Subcutaneous preadipocyte (primary cell): ENCODE data around the gene RNF225. TPM values are rescaled to one million over a fixed set of nuclear protein-coding genes. Genes with fewer than 3 reads are reported as not detected.

Experiments used
- small RNA-seq: library from RNA; depleted of rRNA; stranded (forward); fragments of <200 nt; gene quantifications from one replicate; pipeline ENCODE3, GENCODE V24; 2012
- total RNA-seq: library from RNA; depleted of rRNA; stranded (reverse); fragments of >200 nt; gene quantifications from 2 replicates; pipeline ENCODE4 v1.2.3, GENCODE V29; 2012

The RNF225 gene
- 0.37 and 0.59 TPM in 2 replicates for total RNA-seq

DNA sequence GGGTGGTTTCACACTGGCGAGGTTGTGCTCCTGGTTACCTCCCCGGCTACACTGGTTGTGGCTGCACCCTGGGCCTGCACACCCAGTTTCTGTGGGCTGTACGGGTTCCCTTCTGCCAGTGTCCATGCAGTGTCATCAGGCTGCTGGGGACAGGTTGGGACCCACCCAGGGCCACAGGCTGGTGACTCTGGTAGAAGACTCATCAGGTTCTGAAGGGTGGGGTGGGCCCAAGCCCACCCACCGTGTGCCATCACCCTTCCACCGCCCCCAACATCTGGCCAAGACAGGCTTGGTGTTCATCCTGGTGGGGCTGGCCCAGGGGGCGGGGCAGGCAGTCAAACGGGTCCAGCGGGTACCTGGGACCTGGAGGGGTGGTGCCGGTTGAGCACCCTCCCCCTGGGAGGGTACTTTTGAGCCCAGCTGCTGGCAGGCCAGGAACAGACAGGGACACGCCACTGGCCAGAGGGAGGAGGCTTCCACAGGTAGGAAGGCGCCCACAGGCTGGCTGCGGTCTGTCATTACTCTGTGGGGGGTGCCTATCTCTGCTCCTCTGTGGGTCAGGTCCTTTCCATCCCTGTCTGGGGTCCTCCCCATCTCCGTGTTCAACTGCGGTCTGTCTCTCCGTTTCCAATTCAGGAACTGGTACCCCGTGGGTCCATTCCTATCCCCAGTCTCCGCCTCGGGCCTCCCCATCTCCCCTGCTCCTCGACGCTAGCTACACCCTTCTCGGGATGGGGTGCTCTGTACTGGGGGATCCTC lies at the start of gene RNF225:
Gene RNF225, plus strand, starts transcription at position 437 of the 759 bp plus-strand sequence. CDS start 434 bp downstream, outside the sequence.

DNA sequence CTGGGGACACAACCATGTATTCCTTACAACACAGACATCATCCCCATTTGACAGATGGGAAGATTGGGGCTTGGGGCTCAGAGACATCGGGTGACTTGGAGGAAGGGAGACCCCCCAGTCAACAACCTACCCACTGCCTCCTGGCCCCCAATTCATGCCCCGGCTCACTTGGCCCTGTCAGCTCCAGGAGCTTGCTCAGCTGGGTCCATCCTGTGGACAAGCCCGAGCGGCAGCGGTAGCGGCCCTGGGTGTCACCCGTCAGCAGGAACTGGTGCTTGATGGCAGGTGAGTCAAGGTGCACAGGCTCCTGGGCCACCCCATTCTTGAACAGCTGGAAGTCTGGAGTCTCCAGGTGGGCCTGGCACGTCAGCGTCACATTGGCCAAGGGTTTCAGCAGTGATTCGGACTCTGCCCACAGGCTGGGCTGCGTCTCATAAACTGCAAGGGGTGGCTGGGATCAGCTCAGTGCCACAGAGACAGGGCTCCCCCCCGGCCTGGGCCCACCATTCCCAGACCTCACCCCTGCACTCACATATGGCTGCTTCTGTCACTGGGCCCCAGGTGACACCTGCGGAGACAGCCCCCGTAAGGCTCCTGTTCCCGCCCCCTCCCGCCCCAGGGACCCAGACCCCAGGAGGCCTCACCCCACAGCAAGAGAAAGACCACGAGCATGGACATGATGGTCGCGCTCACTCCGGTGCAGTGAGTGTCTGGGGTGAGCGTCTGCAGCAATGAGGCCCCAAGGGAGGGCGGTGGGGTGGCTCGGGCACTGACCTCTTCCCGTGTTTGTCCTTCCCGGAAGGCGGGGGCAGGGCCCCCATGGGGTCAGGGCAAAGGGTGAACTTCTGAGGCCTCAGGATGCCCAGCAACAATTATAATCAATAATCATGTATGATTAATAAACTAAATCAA lies 42.4 kb upstream of the RNF225 start, which contains the start of gene A1BG:
Gene A1BG, minus strand, starts transcription at position 733 of the 912 bp plus-strand sequence. Its CDS starts 55 bp downstream, at position 678.

DNA sequence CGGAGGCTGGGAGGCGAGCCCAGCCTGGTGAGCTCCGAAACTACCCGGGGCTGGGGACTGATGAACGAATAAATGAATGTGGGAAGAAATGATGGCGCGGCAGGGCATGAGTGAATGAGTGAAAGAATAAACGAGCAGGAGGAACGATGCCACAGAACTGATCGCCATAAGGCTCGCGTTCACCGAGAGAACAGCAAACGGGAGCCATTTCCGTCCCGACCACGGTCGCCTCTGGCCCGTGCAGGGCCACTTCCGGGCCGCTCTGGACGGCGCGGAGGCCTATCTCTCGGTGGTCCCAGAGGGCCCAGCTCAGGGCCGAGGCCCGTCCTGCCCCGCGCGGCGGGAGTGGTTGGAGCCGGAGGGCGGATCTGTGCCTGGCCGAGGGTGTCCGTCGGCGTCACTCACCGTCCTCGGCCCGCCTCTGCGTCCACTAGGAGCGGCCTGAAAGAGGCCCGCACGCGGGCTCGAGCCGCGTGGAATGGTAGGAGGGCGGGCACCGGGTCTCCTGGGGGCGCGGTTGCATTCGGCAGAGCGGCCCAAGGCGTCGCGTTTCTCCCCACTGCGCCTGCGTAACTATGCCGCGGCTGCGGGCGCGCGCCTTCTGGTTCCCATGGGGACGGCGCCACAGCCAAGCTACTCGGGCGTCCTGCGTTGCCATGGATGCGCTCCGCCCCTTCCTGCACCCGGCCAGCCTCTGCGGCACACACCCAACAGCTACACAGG lies 33.0 kb upstream of the RNF225 start, which contains the start of gene ZNF497:
Gene ZNF497, minus strand, starts transcription at position 480 of the 723 bp plus-strand sequence. CDS start 5,116 bp downstream, outside the sequence.

DNA sequence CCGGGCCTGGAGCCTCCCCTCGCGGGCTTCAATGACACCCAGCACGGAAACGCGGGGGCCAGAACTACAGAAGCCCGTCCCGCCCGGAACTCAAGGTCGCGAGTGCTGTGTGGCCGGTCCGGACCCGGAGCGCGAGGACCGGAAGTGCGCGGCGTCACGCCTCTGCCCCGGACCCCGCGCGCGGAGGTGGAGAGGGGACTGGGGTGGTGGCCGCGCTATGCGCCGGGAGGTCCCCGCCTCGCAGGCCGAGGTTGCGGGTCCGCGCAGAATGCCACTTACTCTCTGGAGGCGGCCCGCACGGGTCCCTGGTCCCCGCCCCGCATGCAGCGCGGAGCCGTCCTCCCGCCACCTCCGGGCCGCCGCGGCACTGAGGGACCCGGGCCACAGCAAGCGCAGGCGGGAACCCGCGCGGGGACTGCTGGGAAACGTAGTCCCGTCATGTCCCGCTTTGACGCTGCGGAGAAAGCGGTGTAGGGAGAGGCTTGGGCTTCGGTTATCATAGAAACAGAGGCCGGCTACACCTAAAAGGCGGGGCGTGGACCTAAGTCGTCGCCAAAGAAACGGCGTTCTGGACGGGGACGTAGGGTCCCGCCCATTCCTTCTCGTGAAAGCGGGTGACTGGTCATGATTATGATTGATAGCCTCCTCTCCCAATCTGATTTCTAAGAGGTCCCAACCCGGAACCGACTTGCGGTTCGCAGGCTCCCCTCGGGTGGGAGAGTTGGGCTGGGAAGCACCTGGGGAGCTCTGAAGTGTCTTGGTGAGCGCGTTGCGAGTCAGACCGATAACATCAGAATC lies 14.6 kb upstream of the RNF225 start, which contains the start of gene ZNF837:
Gene ZNF837, minus strand, starts transcription at position 369 of the 798 bp plus-strand sequence. CDS start 11,698 bp downstream, outside the sequence.

DNA sequence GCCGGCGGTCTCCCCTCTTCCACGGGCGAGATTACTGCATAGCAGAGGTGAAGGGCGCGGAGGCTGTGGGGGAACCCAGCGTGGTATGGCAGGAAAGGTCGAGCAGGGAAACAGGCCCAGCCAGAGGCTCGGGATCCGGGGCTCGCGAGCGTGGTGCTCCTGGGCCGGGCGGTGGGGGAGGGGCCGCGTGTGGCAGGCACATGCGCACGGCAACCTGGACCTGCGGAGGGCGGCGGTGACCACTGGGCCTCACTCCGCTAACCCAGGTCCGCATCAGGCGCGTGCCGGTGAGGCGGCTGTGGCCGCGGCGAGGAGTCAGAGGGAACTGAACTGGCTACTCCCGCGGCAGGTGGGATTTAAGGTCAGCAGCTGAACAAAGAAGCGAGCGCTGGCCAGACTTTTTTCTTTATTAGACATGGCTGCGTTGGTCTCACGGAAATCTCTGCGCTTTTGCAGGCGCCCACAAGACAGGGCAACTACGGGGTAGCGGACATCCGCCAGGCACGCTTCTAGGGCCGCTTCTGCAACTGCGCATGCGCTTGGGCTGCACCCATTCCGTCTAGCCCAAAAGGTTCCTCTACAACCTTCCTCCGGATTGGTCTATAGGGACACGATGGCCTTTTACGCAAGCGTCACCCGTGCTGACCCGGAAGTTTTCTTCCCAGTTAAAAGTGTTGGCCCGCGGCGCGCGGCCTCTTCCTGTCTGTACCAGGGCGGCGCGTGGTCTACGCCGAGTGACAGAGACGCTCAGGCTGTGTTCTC lies 8.7 kb upstream of the RNF225 start, which contains the start of gene RPS5:
Gene RPS5, plus strand, starts transcription at position 694 of the 762 bp plus-strand sequence. CDS start 869 bp downstream, outside the sequence.

DNA sequence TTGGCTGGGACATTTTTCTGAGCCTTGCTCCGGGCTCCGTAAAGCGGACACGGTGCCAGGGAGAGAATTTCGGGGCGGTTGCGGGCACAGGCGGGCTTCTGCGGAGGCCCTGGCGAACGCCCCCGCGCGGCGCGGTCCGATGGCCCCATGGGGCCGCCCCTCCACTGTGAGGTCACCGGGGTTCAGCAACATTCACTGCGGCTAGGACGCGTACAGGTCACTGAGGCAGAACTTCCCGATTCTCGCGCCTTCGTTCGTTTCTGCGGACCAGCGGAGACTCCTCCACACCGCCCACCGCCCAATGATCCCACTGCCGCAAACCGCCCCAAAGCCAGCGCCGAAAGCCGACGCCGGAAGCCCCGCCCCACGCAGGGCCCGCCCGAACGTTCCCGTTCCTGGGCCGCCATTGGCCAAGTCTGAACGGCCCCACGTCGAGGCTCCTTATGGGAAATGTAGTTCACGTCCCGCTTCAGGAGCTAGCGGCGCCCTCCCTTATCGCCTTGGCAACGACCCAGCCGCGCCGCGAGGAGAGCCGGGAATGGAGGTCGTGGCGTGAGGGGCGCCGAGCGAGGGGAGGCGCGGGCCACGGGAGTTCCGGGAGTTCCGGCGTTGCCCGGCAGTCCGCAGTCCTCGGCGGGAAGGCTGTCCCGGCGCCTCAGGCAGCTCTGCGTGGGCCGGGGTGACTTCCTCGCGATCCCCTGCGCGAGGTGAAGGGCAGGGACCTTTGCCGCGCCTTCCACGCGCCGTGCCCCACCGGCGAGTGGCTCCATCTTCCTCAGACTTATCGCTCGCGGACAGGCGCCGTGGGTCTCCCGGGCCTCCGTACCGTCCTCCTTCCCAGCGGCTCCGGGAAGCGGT lies 12.9 kb downstream of the RNF225 start, which contains the start of gene ZNF584:
Gene ZNF584, plus strand, starts transcription at position 498 of the 858 bp plus-strand sequence. CDS start 499 bp downstream, outside the sequence.

DNA sequence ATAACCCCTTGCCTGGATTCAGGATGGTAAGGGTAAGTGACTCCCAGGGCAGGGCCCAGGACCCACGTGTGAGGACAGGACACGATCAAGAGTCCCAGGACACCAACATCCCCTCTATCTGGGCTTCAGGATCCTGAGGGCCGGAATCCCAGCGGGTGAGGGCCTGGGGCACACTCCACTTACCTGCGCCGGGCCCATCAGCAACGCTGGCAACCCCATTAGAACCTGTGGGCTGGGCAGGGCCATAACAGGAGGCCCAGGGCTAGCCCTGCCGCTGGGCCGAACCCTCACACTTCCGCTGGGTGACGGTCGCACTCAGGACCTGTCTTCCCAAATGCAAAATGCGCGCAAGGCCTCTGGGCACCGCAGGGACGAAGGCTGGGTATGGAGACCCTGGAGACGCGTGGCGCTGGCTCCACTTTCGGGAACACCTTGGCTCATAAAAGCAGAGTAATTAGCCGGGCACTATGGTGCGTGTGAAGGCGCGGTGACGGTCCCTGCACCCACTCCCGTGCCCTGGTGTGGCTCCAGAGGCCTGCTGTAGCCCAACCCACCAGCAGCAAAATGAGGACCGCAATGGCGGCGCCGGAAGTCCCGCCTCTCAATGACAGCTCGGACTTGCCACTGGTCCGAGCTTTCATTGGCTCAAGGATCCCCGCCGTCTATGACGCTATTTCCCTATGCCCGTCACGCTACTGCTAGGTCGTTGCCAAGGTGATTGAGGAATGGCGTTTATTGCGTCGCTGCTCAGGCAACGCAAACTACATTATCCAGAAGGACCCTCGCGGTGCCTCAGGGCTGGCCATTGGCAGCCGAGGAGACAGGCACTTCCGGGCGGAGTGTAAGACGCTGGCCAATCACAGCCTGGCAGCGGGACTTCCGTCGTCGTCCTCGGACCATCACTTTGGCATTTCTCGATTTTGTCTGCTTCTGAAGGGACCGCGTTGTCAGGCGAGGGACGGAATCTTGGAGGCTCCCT lies 44.4 kb downstream of the RNF225 start, which contains the start of gene ZNF132:
Gene ZNF132, minus strand, starts transcription at position 578 of the 979 bp plus-strand sequence. Its CDS starts 332 bp downstream, at position 246.

Small RNA genes within 50 kb of the gene (small RNA-seq; reads per million reads assigned to genes)
- not detected for gene MIR4754
- gene RNA5SP473, result 0.25 reads per million

Other genes with a start within 250 kb of the RNF225 start
- gene ZNF329, start 244.9 kb upstream of the RNF225 start, total RNA-seq, result 6.2 and 8.0 TPM in 2 replicates
- 14.3 and 17.8 TPM in 2 replicates for gene ZNF274, start 212.6 kb upstream of the RNF225 start, total RNA-seq
- gene ZNF544, start 166.7 kb upstream of the RNF225 start, total RNA-seq, result 17.3 and 33.0 TPM in 2 replicates
- 6.2 and 8.2 TPM in 2 replicates for gene ZNF8, start 116.7 kb upstream of the RNF225 start, total RNA-seq
- 23.1 and 27.0 TPM in 2 replicates for gene ERVK3-1, start 90.3 kb upstream of the RNF225 start, total RNA-seq
- 3.3 and 4.1 TPM in 2 replicates for gene ZSCAN22, start 68.7 kb upstream of the RNF225 start, total RNA-seq
- 1.4 and 1.5 TPM in 2 replicates for gene A1BG, start 42.2 kb upstream of the RNF225 start, total RNA-seq
- 0.73 and 0.78 TPM in 2 replicates for gene ZNF497, start 32.9 kb upstream of the RNF225 start, total RNA-seq
- 2.2 and 2.5 TPM in 2 replicates for gene ZNF837, start 14.6 kb upstream of the RNF225 start, total RNA-seq
- gene RPS5, start 8.4 kb upstream of the RNF225 start, total RNA-seq, result 1,563 and 2,739 TPM in 2 replicates
- gene ZNF584, start 13.0 kb downstream of the RNF225 start, total RNA-seq, result 16.5 and 20.9 TPM in 2 replicates
- gene ZNF132, start 44.5 kb downstream of the RNF225 start, total RNA-seq, result 7.0 and 7.2 TPM in 2 replicates
- 11.8 and 14.5 TPM in 2 replicates for gene ZNF324B, start 56.0 kb downstream of the RNF225 start, total RNA-seq
- 13.9 and 16.2 TPM in 2 replicates for gene ZNF324, start 71.4 kb downstream of the RNF225 start, total RNA-seq
- 9.0 and 12.9 TPM in 2 replicates for gene ZNF446, start 80.7 kb downstream of the RNF225 start, total RNA-seq
- 4.3 and 5.1 TPM in 2 replicates for gene SLC27A5, start 116.3 kb downstream of the RNF225 start, total RNA-seq
- 7.0 and 7.4 TPM in 2 replicates for gene ZBTB45, start 124.2 kb downstream of the RNF225 start, total RNA-seq
- 362 and 460 TPM in 2 replicates for gene TRIM28, start 148.4 kb downstream of the RNF225 start, total RNA-seq
- 80.5 and 113 TPM in 2 replicates for gene CHMP2A, start 159.4 kb downstream of the RNF225 start, total RNA-seq
- 73.5 TPM in 2 replicates for gene UBE2M, start 163.0 kb downstream of the RNF225 start, total RNA-seq
- gene MZF1, start 177.7 kb downstream of the RNF225 start, total RNA-seq, result 21.3 and 22.9 TPM in 2 replicates